GM18951 (cell line): ENCODE measurements around the gene CYP4V2.
A peak's percentile ranks its signal among the peaks of the same experiment; 100 is the strongest.

Experiments used
- POLR2A ChIP-seq: IDR thresholded peaks from 4 replicates; pipeline ENCODE4 v1.6.1; 2011; ENCODE audit warnings: mild to moderate bottlenecking; ENCODE audit not compliant: insufficient read length, insufficient read depth; ENCODE audit errors: extremely low read depth
- in situ Hi-C: fragments of 300-500 bp; cut with MboI; formaldehyde crosslinking; loops from one replicate; pipeline ENCODE4 v1.12.0; 2022; ENCODE audit warnings: low sequenced_read_pairs, mixed read lengths, inconsistent platforms; ENCODE audit not compliant: unreplicated experiment

Gene CYP4V2

DNA sequence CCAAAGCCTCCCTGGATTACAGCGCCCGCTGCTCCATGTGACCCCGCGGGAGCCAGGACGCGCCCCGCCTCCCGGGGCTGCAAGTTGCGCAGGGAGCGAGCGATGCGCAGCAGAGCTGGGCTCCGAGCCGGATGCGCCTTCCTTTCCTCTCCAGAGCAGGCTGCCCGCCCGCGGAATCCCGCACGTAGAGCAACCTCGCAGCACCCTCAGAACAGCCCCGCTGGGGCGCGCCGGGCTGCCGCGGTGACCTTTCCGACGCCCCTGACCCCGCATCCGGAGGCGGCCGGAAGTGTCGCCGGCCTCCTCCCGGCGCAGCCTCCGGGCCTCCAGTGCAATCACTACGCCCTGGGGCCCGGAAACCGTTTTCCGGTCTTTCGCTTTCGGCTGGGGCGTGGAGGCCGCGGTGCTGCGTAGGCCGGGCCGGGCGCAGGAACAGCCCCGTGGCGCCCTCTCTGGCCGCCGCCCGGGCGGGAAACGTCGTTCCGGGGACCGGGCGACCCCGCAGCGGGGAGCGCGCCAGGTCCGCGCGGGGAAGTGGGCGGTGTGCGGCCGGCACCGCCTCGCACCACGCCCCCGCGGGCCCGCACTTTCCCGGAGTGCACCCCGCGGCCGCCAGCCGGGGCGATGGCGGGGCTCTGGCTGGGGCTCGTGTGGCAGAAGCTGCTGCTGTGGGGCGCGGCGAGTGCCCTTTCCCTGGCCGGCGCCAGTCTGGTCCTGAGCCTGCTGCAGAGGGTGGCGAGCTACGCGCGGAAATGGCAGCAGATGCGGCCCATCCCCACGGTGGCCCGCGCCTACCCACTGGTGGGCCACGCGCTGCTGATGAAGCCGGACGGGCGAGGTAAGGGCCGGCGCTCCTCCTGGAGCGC, at the start of gene CYP4V2:
Gene CYP4V2, plus strand, starts transcription at position 368 of the 866 bp plus-strand sequence. Its CDS starts 257 bp downstream, at position 625.
- in situ Hi-C loops, result no loop called here

DNA sequence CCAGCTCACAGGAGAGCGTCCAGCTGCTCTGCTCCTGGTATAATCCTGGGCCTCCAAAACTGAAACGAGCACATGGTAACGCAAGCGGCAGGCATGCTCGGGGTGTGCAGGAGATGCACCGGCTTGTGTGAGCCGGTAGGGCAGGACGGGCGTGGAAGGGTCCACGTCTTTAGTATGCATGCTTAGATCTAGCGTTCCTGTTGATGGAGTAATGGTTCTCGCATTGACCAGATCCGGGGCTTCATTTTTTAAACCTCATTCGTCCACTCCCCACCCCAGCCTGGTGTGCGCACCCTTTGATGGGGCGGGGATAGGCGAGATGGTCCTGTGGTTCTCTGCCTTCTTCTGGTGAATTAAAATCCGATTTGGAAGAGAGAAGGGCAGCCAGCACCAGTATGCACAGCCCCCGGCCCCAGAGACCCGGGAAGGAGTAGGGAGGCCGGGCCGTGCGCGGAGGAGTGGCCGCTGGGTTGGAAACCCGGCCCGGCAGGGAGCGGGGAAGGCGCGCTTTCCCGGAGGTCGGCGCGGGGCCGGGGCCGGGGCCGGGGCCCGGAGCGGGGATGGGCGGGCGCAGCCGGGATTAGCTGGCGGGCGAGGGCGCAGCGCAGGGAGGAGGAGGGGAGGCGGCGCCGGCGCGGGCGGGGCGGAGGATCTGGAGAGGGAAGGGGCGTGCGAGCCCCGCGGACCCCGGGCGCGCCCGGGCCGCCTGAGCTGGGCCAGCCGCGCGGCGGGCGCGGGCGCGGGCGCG, 47.0 kb upstream of the CYP4V2 start:
- peak; percentile 4 for TF ChIP-seq POLR2A

More for the DNA sequence above, at the start of gene CYP4V2:
- peak; percentile 84 for TF ChIP-seq POLR2A

DNA sequence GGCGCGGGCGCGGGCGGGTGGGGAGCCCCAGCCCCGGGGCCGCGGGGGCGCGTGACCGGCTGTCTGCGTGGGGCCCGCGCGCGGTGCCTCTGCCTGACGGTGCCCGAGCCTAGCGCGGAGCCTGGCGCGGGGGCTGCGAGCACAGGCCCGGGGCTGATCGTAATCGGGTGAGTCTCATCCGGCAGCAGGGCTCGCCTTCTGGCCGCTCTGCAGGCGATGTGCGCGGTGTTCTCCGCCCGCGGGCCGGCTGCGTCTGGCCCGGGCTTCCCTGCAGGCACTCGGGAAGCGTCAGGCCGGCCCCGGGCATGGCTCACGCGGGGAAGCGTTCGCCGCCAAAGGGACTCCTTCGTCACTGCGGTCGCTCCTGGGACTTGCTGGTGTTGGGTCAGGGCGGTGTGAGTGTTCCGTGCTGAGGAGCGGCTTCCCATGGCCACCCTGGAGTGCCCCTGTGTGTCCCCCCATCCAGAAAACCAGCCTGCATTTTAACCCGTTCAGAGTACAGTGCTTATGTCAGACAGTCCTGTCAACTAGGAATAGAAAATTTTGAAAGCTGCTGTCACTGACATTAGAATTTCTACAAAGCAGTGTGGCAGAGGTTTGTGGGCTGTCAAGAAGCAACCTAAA, 46.3 kb upstream of the CYP4V2 start:
- TF ChIP-seq POLR2A, result peak; percentile 46
- in situ Hi-C loops, result no loop called here

More for the DNA sequence above, 47.0 kb upstream of the CYP4V2 start:
- in situ Hi-C loops, result no loop called here

DNA sequence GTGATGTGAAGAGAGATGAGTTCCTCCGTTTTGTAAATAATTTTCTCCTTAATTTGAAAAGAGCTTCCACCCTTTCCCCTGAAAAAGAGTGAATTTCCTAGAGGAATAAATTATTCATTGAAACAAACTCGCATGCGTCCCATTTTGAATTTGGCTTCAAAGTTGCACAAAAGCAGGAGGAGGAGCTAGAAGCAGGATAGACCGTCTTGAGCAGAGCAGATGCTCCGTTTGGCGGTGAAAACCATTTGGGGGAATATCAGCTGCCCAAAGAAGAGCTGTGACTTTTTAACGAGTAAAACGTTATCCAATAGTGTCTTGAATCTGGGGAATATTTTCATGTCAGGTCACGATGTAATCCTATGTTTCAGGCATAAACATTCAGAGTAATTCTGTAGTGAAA, 44.9 kb upstream of the CYP4V2 start:
- in situ Hi-C loops, result no loop called here
- no peak for TF ChIP-seq POLR2A

DNA sequence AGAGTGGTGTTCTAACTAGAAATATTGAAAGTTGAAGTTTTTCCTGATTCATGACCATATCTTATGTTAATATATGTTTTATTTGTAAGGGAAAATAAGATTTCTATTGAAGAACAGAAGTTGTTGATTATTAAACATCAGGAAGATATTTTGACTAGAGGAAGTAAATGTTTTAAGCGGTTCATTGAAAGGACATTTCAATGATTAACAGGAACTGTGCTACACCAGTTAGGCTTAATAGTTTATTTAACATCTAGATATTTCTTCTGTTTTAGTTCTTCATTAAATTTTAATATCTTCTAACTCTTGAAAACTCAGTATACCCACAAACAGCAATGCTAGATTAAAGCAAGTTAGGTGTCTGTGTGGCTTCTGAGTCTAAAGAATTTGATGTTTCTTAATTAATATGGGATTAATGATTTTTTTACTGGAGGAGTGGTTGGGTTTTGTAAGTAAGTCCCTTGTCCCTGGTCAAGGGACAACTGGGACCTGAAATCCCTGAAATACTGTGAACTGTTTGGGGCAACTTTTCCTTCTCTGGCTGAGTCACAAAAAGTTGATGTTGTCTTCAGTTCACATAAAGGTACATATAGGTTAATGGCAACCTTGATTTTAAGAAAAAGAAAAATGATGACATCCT, 42.9 kb upstream of the CYP4V2 start:
- in situ Hi-C loops, result no loop called here
- TF ChIP-seq POLR2A, result no peak

DNA sequence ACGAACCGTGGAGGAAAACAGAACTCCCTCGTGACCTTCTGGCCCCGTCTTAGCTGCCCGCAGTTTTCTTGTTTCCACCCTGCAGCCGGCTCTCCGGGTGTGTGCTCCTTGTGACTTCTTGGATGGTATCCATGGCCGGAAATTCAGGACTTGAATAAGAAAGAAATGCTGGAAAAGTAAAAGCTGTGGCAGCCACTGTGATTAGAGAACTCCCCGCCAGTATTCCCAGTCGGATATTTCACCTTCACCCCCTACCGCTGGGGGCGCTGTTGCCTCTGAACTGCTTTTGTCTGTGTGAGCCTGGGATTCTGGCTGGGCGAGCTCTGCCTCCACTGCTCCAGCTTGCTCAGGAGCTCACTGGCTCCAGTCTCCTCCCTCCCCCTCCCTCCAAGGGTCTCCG, 41.5 kb upstream of the CYP4V2 start:
- in situ Hi-C loops, result no loop called here
- no peak for TF ChIP-seq POLR2A

DNA sequence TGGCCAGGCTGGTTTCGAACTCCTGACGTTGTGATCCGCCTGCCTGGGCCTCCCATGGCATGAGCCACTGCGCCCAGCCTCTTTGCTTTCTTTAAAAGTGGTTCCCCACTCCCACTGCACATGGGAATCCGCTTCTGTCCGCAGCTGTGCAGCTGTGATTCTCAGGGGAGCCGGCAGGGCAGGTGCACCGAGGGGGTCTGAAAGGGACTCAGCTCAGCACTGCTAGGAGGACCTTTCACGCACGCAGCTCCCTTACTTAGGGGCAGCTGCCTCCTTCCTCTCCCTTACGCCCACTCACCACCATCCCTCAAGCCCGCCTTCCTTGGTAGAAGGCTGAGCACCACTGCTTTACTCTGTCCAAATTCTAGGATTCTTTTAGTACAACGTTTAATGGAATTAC, 40.4 kb upstream of the CYP4V2 start:
- in situ Hi-C loops, result no loop called here
- no peak for TF ChIP-seq POLR2A

DNA sequence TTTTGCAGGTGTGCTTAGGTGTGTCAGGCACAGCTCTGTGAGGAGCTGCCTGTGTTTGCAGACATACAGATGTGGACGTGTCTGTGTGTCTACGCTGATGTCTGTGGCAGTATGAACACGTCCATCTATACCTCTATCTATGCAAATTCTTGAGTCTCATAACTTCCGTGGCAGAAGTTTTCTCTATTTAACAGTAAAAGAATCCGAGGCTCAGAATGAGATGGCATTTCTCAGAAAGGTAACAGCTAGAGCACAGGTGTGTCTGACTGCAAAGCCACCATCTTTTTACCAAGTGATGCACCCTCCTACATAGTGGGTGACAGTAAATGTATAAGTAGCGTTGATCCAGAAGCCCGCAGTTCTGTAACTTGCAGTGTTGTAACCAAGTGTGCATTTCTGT, 39.9 kb upstream of the CYP4V2 start:
- no peak for TF ChIP-seq POLR2A
- in situ Hi-C loops, result no loop called here

DNA sequence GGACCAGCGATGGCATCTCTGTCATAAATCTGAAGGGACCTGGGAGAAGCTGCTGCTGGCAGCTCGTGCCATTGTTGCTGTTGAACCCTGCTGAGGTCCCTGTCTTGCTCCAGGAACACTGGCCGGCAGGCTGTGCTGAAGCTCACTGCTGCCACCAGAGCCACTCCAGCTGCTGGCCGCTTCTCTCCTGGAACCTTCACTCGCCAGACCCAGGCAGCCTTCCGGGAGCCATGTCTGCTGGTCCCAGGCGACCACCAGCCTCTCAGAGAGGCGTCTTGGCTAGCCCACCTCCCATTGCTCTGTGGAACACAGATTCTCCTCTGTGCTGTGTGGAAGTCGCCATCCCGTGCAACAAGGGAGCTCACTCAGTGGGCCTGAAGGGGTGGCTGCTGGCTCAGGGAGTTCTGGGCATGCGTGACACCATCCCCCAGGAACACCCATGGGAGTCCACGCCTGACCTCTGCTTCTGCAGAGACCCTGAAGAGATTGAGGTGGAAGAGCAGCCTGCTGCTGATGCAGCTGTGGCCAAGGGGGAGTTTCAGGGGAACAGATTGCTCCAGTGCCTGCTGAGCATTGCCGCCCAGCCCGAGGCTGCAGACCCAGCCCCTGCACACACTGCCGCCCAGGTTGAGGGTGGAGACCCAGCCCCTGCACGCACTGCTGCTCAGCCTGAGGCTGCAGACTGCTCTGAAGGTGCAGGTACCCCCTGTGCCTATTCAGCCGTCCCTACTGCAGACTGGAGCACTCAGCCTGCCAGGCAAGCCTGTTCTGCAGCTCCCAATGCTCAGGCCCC, 33.1 kb upstream of the CYP4V2 start:
- no peak for TF ChIP-seq POLR2A
- in situ Hi-C loops, result no loop called here

DNA sequence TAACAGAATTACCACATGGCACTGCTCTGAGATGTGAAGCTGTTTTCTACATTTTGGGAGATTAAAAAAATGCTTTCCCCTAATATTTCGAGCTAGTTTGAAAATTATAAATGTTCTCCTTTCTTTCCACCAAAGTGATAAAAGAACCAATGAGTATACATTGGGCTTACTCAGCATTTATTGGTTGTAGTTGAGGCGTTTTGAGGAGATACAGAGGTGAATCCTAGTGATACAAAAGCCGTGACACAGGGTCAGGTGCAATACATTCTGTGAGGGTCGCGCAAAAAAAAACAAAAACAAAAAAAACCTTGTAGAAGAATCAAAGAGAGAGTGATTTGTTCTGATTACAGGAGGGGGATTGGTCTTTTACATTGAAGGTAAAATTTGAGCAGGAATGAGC, 32.4 kb upstream of the CYP4V2 start:
- in situ Hi-C loops, result no loop called here
- TF ChIP-seq POLR2A, result no peak

DNA sequence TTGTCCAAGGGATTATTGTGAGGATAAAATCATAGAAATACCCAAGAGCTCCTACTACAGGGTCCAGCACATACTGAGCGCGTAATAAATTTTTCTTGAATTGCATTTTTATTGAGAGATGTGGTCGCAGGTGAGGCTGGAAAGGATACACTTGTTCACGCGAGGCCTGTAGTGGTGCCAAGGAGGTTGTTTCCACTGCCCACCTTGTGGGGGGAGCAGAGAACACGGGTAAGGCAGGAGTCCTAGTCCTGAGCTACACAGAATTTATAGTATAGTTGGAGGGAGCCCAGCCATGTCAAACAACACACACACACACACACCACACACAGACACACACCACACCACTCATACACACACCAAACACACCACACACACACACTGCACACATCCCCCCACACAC, 31.8 kb upstream of the CYP4V2 start:
- in situ Hi-C loops, result no loop called here
- no peak for TF ChIP-seq POLR2A

DNA sequence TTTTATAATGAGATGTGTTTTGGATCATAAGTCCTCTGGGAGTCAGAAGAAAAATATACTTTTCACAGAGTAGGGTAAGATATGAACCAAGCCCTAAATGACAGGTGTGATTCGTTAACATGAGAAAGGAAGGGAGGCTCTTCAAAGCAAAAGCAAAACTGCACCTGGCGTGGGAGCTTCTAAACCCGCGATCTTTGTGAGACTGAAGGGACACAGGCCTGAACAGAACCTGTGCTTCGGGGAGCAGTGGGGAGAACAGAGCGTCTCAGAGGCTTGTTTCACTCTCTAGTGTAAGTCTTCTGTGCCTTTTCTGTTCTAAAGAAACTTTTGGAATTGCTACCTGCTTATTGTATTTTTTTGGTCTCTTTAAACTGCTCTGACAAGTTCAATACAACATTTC, 30.2 kb upstream of the CYP4V2 start:
- in situ Hi-C loops, result no loop called here
- TF ChIP-seq POLR2A, result peak; percentile 43
